Left ventricle myocardium superior (tissue), 1 donor: ENCODE measurements around the gene NEURL3. TPM values are rescaled to one million over a fixed set of nuclear protein-coding genes. Genes with fewer than 3 reads are reported as not detected.
"Not testable (repeated sequence)": the region's sequence is repeated elsewhere in the genome, so short reads cannot be mapped to it uniquely, and the experiment has no call there.

Experiments used
- ATAC-seq: fragments of 200-7000 bp; cut with Tn5 transposase; one replicate; pipeline ENCODE4 v1.9.1; 2020; ENCODE audit warnings: mild to moderate bottlenecking, moderate library complexity
- DNase-seq: peaks from one replicate; pipeline ENCODE4 v3.0.0-alpha.2; 2020
- intact Hi-C: fragments of 100-400 bp; cut with micrococcal nuclease; formaldehyde crosslinking; loops from one replicate; pipeline ENCODE4 v1.11.0; 2022
- long read RNA-seq: library from polyadenylated mRNA; unstranded; transcript quantifications from one replicate; pipeline ENCODE4 v2.0.0, GENCODE V29; 2021
- total RNA-seq: library from RNA; stranded (reverse); fragmentation: NEBNext Ultra II Directional; extraction: Animal tissue kit (Norgen Biotek cat#: 25700); gene quantifications from one replicate; pipeline ENCODE4 v1.2.1, GENCODE V29; 2021
- donor health status: DM: no; HTN: yes; CAD: no; lungs with severe emphysema.

NEURL3 gene
- total RNA-seq: not detected
- long read RNA-seq: 0 reads

GRCh38 chr2:96505231-96505889 is at the start of gene NEURL3:
TSS of gene NEURL3 (minus strand) at chr2:96505357. CDS start at chr2:96505286, 71 bp downstream.
- no peak for DNase-seq
- intact Hi-C loops: loop anchor here (5.0 kb wide), 1 partner anchor 98 kb away; no protein-coding TSS in a partner anchor
- ATAC-seq: no peak

- peak; percentile 72 for ATAC-seq
- DNase-seq: peak; percentile 80
- intact Hi-C loops: no loop called here
These were observed 49.4 kb upstream of the NEURL3 start for GRCh38 chr2:96554293-96555145.

GRCh38 chr2:96553957-96554292 is 48.8 kb upstream of the NEURL3 start:
- not testable (repeated sequence) for ATAC-seq

GRCh38 chr2:96553176-96553956 is 48.2 kb upstream of the NEURL3 start:
- peak; percentile 3 for ATAC-seq
- no peak for DNase-seq
- intact Hi-C loops: no loop called here

More at GRCh38 chr2:96553957-96554292, 48.8 kb upstream of the NEURL3 start:
- intact Hi-C loops, DNase-seq: not testable (repeated sequence)

GRCh38 chr2:96552315-96553175 is 47.4 kb upstream of the NEURL3 start:
- ATAC-seq (no peak), DNase-seq (no peak)
- intact Hi-C loops: no loop called here

- DNase-seq: no peak
- intact Hi-C loops: no loop called here
- ATAC-seq: no peak
These were observed 46.6 kb upstream of the NEURL3 start for GRCh38 chr2:96551605-96552314.

GRCh38 chr2:96550787-96551604 is 45.8 kb upstream of the NEURL3 start:
- intact Hi-C loops: no loop called here

GRCh38 chr2:96549967-96550786 is 45.0 kb upstream of the NEURL3 start:
- peak; percentile 39 for ATAC-seq
- DNase-seq: peak; percentile 66
- intact Hi-C loops: no loop called here

More at GRCh38 chr2:96550787-96551604, 45.8 kb upstream of the NEURL3 start:
- ATAC-seq (no peak), DNase-seq (no peak)

GRCh38 chr2:96549466-96549785 is 44.3 kb upstream of the NEURL3 start:
- ATAC-seq (no peak), DNase-seq (no peak)
- intact Hi-C loops: no loop called here

- DNase-seq (no peak), ATAC-seq (no peak)
- intact Hi-C loops: no loop called here
These were observed 43.7 kb upstream of the NEURL3 start for GRCh38 chr2:96548558-96549465.

GRCh38 chr2:96547731-96548171 is 42.6 kb upstream of the NEURL3 start:
- ATAC-seq: no peak
- no peak for DNase-seq
- intact Hi-C loops: no loop called here

GRCh38 chr2:96547203-96547641 is 42.1 kb upstream of the NEURL3 start:
- intact Hi-C loops: no loop called here
- ATAC-seq: no peak
- no peak for DNase-seq

GRCh38 chr2:96546797-96547196 is 41.6 kb upstream of the NEURL3 start:
- DNase-seq (no peak), ATAC-seq (no peak)
- intact Hi-C loops: no loop called here

GRCh38 chr2:96546321-96546720 is 41.2 kb upstream of the NEURL3 start:
- no peak for ATAC-seq

GRCh38 chr2:96542357-96542977 is 37.3 kb upstream of the NEURL3 start:
- ATAC-seq: no peak
- DNase-seq: no peak
- intact Hi-C loops: no loop called here

More at GRCh38 chr2:96546321-96546720, 41.2 kb upstream of the NEURL3 start:
- no peak for DNase-seq
- intact Hi-C loops: no loop called here
